HepG2 (cell line): ENCODE data around the gene JPH4. TPM values are rescaled to one million over a fixed set of nuclear protein-coding genes. Genes with fewer than 3 reads are reported as not detected.

Experiments used
- ATF6 ChIP-seq: sonication (generic); formaldehyde crosslinking; conservative IDR thresholded peaks from 2 replicates; pipeline ENCODE4 v1.4.0; 2020; ENCODE audit warnings: missing genetic modification reagents
- CAMTA2 ChIP-seq: sonication (generic); formaldehyde crosslinking; IDR thresholded peaks from 2 replicates; pipeline ENCODE4 v1.4.0; 2020; ENCODE audit warnings: mild to moderate bottlenecking, missing genetic modification reagents, borderline replicate concordance
- DNMT3B ChIP-seq: conservative IDR thresholded peaks from 2 replicates; pipeline ENCODE4 v1.6.1; 2016; ENCODE audit warnings: missing biosample characterization, control low read depth
- HIC2 ChIP-seq: sonication (generic); formaldehyde crosslinking; IDR thresholded peaks from 2 replicates; pipeline ENCODE4 v1.9.0; 2022; ENCODE audit warnings: low read depth, missing genetic modification reagents
- JDP2 ChIP-seq: sonication (generic); formaldehyde crosslinking; IDR thresholded peaks from 2 replicates; pipeline ENCODE4 v1.8.1; 2022; ENCODE audit warnings: missing genetic modification reagents, borderline replicate concordance
- NFIC ChIP-seq: IDR thresholded peaks from 2 replicates; pipeline ENCODE4 v1.6.1; 2012; ENCODE audit warnings: mild to moderate bottlenecking, low read length, inconsistent platforms
- REXO4 ChIP-seq: sonication (generic); formaldehyde crosslinking; IDR thresholded peaks from 2 replicates; pipeline ENCODE4 v1.8.0; 2022; ENCODE audit warnings: missing genetic modification reagents, mild to moderate bottlenecking, borderline replicate concordance
- SAFB2 ChIP-seq: sonication (generic); formaldehyde crosslinking; IDR thresholded peaks from 2 replicates; pipeline ENCODE4 v1.5.1; 2020; ENCODE audit warnings: missing genetic modification reagents, low read depth, mild to moderate bottlenecking, borderline replicate concordance
- SMAD1 ChIP-seq: sonication (generic); formaldehyde crosslinking; IDR thresholded peaks from 2 replicates; pipeline ENCODE4 v1.4.0; 2020; ENCODE audit warnings: missing genetic modification reagents, low read depth, mild to moderate bottlenecking, borderline replicate concordance
- TFAP4 ChIP-seq: sonication (generic); IDR thresholded peaks from 2 replicates; pipeline ENCODE4 v1.6.1; 2016; ENCODE audit warnings: low read depth, borderline replicate concordance
- ZFP37 ChIP-seq: sonication (generic); formaldehyde crosslinking; IDR thresholded peaks from 2 replicates; pipeline ENCODE4 v1.4.0; 2020; ENCODE audit warnings: missing genetic modification reagents, borderline replicate concordance
- ZFP41 ChIP-seq: sonication (generic); formaldehyde crosslinking; IDR thresholded peaks from 2 replicates; pipeline ENCODE4 v1.4.0; 2020; ENCODE audit warnings: mild to moderate bottlenecking, missing genetic modification reagents, borderline replicate concordance
- ZNF224 ChIP-seq: sonication (generic); formaldehyde crosslinking; IDR thresholded peaks from 2 replicates; pipeline ENCODE4 v1.5.0; 2020; ENCODE audit warnings: mild to moderate bottlenecking, missing genetic modification reagents
- ZNF24 ChIP-seq: fragments of 450-650 bp; IDR thresholded peaks from 2 replicates; pipeline ENCODE4 v1.6.1; 2017; ENCODE audit warnings: antibody characterized with exemption, mild to moderate bottlenecking
- ZNF33A ChIP-seq: sonication (generic); formaldehyde crosslinking; IDR thresholded peaks from 2 replicates; pipeline ENCODE4 v1.5.1; 2020; ENCODE audit warnings: missing genetic modification reagents, mild to moderate bottlenecking, moderate library complexity, borderline replicate concordance
- ZNF441 ChIP-seq: sonication (generic); formaldehyde crosslinking; IDR thresholded peaks from 2 replicates; pipeline ENCODE4 v1.7.0; 2021; ENCODE audit warnings: missing genetic modification reagents, borderline replicate concordance
- ZNF552 ChIP-seq: sonication (generic); formaldehyde crosslinking; IDR thresholded peaks from 2 replicates; pipeline ENCODE4 v1.9.0; 2022; ENCODE audit warnings: missing genetic modification reagents, mild to moderate bottlenecking, borderline replicate concordance
- ZNF557 ChIP-seq: sonication (generic); formaldehyde crosslinking; IDR thresholded peaks from 2 replicates; pipeline ENCODE4 v1.4.0; 2020; ENCODE audit warnings: missing genetic modification reagents
- ZNF572 ChIP-seq: sonication (generic); formaldehyde crosslinking; IDR thresholded peaks from 2 replicates; pipeline ENCODE4 v1.5.1; 2020; ENCODE audit warnings: mild to moderate bottlenecking, missing genetic modification reagents
- ZSCAN12 ChIP-seq: sonication (generic); formaldehyde crosslinking; IDR thresholded peaks from 2 replicates; pipeline ENCODE4 v1.9.0; 2021; ENCODE audit warnings: mild to moderate bottlenecking, missing genetic modification reagents
- ZSCAN9 ChIP-seq: IDR thresholded peaks from 2 replicates; pipeline ENCODE4 v1.6.1; 2016; ENCODE audit warnings: borderline replicate concordance
- polyA plus RNA-seq, 8 experiments: library from polyadenylated mRNA; depleted of rRNA in 3 of 8; stranded (reverse) in 7 of 8; unstranded in 1 of 8; fragments of >200 nt; fragmentation: Illumina TruSeq in 4 of 8; extraction: Trizol in 4 of 8; gene quantifications; 2 replicates each; pipeline versions ENCODE4 v1.2.1 to v1.2.3, GENCODE V29; 2011 to 2016; ENCODE audit warnings: low read depth in 4 of 8, missing spikeins in 1 of 8, mixed read lengths in 1 of 8; ENCODE audit not compliant: insufficient read depth in 1 of 8
- total RNA-seq, 5 experiments: library from RNA; depleted of rRNA; stranded (reverse); fragments of >200 nt; fragmentation: Illumina TruSeq; extraction: Trizol; gene quantifications; 2 replicates each; pipeline ENCODE4 v1.2.3, GENCODE V29; 2016; ENCODE audit warnings: low read depth in 1 of 5
- TF ChIP-seq, protein P1 (sequence below): sonication (generic); formaldehyde crosslinking; IDR thresholded peaks from 2 replicates; pipeline ENCODE4 v1.5.0; 2020; ENCODE audit warnings: mild to moderate bottlenecking, missing genetic modification reagents

The JPH4 gene
- total and polyA plus RNA-seq, 2 of the 13 experiments (the other 11 are each of a cell fraction or from before 2014, with no cell fraction given), result 0.08 to 0.22 TPM

DNA sequence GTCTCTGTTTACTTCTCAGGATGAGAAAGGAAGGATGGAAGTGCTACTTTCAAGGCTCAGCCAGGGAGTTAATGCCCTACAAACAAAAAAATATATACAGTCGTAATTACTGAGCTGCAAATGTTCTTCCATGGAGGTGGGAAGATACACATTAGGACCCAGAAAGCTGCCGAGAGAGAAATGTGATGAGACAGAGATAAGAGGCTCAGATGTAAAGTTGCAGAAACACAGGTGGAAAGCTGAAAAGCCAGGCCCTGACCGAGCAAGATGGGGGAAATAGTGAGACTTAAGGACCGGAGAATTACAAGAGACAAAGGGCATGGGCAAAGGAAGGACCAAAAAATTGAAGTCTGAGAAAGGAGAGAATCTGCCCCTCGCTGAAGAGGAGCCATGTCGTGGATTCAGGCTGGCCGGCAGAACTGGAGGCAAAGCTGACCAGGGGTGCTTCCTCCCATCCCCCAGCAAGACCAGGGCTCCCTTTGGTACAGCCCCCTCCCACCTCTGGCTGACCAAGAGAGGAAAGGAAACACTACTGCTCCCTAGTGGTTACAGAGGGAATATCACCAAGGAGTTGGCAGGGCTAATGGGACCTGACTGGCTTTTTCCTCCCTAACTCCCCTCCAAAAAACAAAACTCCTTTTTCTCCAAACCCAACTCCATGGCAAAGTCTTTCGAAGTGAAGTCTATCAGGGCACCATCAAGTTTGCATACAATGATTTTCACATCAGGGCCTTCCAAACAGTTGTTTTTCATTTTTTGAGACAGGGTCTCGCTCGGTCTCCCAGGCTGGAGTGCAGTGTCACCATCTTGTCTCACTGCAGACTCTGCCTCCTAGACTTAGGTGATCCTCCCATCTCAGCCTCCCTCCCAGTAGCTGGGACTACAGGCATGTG is 39.1 kb downstream of the JPH4 start (continued):
- TF ChIP-seq ZNF441 (CRISPR knock-in tag) (no peak), JDP2 (no peak), ZFP37 (CRISPR knock-in tag) (peak; percentile 89; the same call in 1 of the 2 replicates), SAFB2 (CRISPR knock-in tag) (no peak), ZNF33A (CRISPR knock-in tag) (no peak), ZSCAN9 (no peak), ZNF557 (CRISPR knock-in tag) (no peak), ZNF24 (no peak), DNMT3B (CRISPR knock-in tag) (no peak), NFIC (no peak), ZNF572 (CRISPR knock-in tag) (no peak), ATF6 (no peak), TFAP4 (no peak), REXO4 (no peak), SMAD1 (CRISPR knock-in tag) (0 out of 2 replicates have a peak, but pooled peaks have one; percentile 43), CAMTA2 (CRISPR knock-in tag) (no peak), HIC2 (CRISPR knock-in tag) (no peak), ZNF552 (no peak), ZNF224 (CRISPR knock-in tag) (no peak), ZSCAN12 (CRISPR knock-in tag) (no peak), ZFP41 (CRISPR knock-in tag) (0 out of 2 replicates have a peak, but pooled peaks have one; percentile 20)
- TF ChIP-seq, protein P1, sequence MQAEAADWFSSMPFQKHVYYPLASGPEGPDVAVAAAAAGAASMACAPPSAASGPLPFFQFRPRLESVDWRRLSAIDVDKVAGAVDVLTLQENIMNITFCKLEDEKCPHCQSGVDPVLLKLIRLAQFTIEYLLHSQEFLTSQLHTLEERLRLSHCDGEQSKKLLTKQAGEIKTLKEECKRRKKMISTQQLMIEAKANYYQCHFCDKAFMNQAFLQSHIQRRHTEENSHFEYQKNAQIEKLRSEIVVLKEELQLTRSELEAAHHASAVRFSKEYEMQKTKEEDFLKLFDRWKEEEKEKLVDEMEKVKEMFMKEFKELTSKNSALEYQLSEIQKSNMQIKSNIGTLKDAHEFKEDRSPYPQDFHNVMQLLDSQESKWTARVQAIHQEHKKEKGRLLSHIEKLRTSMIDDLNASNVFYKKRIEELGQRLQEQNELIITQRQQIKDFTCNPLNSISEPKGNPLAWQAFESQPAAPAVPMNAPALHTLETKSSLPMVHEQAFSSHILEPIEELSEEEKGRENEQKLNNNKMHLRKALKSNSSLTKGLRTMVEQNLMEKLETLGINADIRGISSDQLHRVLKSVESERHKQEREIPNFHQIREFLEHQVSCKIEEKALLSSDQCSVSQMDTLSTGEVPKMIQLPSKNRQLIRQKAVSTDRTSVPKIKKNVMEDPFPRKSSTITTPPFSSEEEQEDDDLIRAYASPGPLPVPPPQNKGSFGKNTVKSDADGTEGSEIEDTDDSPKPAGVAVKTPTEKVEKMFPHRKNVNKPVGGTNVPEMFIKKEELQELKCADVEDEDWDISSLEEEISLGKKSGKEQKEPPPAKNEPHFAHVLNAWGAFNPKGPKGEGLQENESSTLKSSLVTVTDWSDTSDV, result no peak
